Umbilical cord (tissue), 2 donors: ENCODE measurements around the gene IDH1. TPM values are rescaled to one million over a fixed set of nuclear protein-coding genes. Genes with fewer than 3 reads are reported as not detected.
A peak's percentile ranks its signal among the peaks of the same experiment; 100 is the strongest.
"Not testable (repeated sequence)": the region's sequence is repeated elsewhere in the genome, so short reads cannot be mapped to it uniquely, and the experiment has no call there.

Experiments
- DNase-seq: peaks from one replicate; pipeline ENCODE4 v3.0.0-alpha.2; 2015; ENCODE audit warnings: low spot score
- total RNA-seq: library from RNA; depleted of rRNA; stranded (reverse); fragments of >200 nt; gene quantifications from one replicate; pipeline ENCODE4 v1.2.3, GENCODE V29; 2014; ENCODE audit warnings: low replicate concordance; ENCODE audit not compliant: insufficient read depth

IDH1 gene
- 122 TPM for total RNA-seq

- DNase-seq: peak; percentile 97
These were observed at the start of gene IDH1 for GRCh38 chr2:208254871-208255556. TSS of gene IDH1 (minus strand) at chr2:208255071. CDS start at chr2:208251551, 3,520 bp downstream.

- no peak for DNase-seq
These were observed 49.3 kb upstream of the IDH1 start for GRCh38 chr2:208304157-208304556.

- peak; percentile 17 for DNase-seq
These were observed 46.2 kb upstream of the IDH1 start for GRCh38 chr2:208300847-208301618.

- DNase-seq: no peak
These were observed 43.1 kb upstream of the IDH1 start for GRCh38 chr2:208297961-208298360.

GRCh38 chr2:208296610-208297009, 41.7 kb upstream of the IDH1 start:
- no peak for DNase-seq

GRCh38 chr2:208295834-208296233, 41.0 kb upstream of the IDH1 start:
- no peak for DNase-seq

GRCh38 chr2:208294482-208295024, 39.7 kb upstream of the IDH1 start:
- no peak for DNase-seq

GRCh38 chr2:208285853-208286252, 31.0 kb upstream of the IDH1 start:
- DNase-seq: no peak

- no peak for DNase-seq
These were observed 26.1 kb upstream of the IDH1 start for GRCh38 chr2:208280933-208281332.

GRCh38 chr2:208280234-208280633, 25.4 kb upstream of the IDH1 start:
- no peak for DNase-seq

- DNase-seq: no peak
These were observed 24.4 kb upstream of the IDH1 start for GRCh38 chr2:208279236-208279635.

- no peak for DNase-seq
These were observed 23.7 kb upstream of the IDH1 start for GRCh38 chr2:208278549-208278948.

GRCh38 chr2:208274748-208275147, 19.9 kb upstream of the IDH1 start:
- DNase-seq: no peak

- DNase-seq: no peak
These were observed 14.2 kb upstream of the IDH1 start for GRCh38 chr2:208269091-208269490.

GRCh38 chr2:208268156-208268952, 13.5 kb upstream of the IDH1 start:
- DNase-seq: no peak

- DNase-seq: not testable (repeated sequence)
These were observed 12.7 kb upstream of the IDH1 start for GRCh38 chr2:208267526-208267925.

- DNase-seq: peak; percentile 5
These were observed 12.1 kb upstream of the IDH1 start for GRCh38 chr2:208266936-208267335.

GRCh38 chr2:208266553-208266893, 11.7 kb upstream of the IDH1 start:
- DNase-seq: no peak

GRCh38 chr2:208265801-208266552, 11.1 kb upstream of the IDH1 start, which contains the start of gene PIKFYVE:
TSS of gene PIKFYVE (plus strand) at chr2:208266255. CDS start at chr2:208271520, 5,265 bp downstream.
- DNase-seq: peak; percentile 99

- DNase-seq: peak; percentile 75
These were observed 10.5 kb upstream of the IDH1 start for GRCh38 chr2:208265371-208265800.
